Measurements from ENCODE around the gene PGS1. TPM values are rescaled to one million over a fixed set of nuclear protein-coding genes. Genes with fewer than 3 reads are reported as not detected.
A peak's percentile ranks its signal among the peaks of the same experiment; 100 is the strongest.

Gene PGS1
- total RNA-seq, 1 donor from 2014 or later: 25.8 TPM

DNA sequence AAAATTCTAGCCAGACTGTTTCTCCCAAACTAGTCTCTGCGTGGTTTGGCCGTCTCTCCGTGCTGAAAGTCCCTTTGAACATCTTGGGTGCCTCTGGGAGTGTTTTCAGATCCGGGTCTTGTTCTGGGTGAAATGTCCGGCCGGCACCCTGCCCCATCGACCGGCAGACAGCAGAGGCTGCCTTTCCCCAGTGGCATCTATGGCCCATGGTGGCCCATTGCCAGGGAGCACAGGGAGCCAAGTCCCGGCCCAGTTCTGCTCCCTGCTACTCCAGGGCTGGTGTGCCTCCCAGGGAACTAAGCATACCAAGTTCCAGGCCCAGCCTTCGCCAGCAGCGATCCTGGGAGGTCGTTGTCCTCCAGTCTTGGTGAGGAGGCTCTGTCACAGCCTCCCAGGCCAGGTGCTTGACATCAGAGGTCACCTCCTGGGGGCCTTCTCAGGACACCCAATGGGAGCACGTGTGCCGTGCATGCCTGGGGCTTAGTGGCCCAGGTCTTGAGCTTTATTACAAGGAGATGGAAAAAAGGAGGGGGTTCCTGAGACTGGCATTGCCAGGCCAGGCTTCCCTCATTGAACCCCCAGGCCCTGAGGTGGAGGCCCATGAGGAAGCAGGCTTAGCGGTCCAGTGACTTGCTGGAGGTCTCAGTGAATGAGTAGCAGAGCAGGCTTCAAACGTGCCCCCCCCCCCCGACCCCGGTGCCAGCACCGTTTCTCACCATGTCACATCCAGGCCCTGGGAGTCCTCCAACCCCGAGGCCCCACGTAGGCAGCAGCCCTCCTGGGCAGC lies 54.0 kb downstream of the PGS1 start:
- no peaks in the 10 kb centered on the region for H3K36me3 ChIP-seq (ENCODE audit: control insufficient read depth, insufficient read depth, low read length)
- FAIRE-seq (no peak), DNase-seq (ENCODE audit: low read depth) (no peak)
- no peak overlapping the region for H3K4me3 ChIP-seq (ENCODE audit: low read depth, low read length)
- TF ChIP-seq, protein P1, sequence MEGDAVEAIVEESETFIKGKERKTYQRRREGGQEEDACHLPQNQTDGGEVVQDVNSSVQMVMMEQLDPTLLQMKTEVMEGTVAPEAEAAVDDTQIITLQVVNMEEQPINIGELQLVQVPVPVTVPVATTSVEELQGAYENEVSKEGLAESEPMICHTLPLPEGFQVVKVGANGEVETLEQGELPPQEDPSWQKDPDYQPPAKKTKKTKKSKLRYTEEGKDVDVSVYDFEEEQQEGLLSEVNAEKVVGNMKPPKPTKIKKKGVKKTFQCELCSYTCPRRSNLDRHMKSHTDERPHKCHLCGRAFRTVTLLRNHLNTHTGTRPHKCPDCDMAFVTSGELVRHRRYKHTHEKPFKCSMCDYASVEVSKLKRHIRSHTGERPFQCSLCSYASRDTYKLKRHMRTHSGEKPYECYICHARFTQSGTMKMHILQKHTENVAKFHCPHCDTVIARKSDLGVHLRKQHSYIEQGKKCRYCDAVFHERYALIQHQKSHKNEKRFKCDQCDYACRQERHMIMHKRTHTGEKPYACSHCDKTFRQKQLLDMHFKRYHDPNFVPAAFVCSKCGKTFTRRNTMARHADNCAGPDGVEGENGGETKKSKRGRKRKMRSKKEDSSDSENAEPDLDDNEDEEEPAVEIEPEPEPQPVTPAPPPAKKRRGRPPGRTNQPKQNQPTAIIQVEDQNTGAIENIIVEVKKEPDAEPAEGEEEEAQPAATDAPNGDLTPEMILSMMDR (IDR thresholded peaks at IDR 0.05; ENCODE audit: insufficient read depth, low read length, severe bottlenecking): no peak
- H3K27me3 ChIP-seq (ENCODE audit: control insufficient read depth, insufficient read depth, low read length): peaks cover under 1% of the 10 kb centered on the region

DNA sequence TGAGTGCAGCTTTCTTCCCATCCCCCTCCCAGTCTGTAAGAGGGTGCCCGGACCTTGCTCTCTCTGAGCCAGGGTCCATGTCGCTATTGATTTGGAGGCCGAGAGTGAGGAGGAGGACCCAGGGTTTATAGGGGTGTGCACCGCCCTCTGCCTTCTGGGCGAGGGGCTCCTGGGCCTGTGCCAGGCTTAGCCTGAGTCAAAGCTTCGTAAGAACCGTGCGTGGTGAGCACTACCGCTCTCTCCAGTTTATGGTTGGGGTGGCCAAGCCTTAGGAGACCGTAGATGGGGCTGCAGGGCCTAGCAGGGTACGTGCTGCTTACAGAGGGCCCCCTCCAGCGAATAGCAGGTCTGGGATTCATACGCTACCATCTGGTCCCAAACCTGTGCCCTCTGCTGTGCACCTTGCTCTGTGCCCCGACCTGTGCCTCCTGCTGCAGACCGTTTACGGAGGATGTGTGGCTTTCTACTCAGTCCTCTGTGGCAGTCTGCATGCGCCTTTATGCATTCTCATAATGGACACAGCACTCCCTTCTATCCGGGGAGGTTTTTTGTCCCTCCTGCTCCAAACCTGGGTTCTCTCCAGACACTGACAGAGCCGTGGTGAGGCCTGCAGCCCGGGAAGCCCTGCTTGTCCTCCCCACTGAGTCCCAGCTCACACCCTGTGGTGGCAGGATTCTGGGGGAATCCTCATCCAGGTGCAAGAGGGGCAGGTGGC lies 54.7 kb downstream of the PGS1 start:
- FAIRE-seq: no peak
- TF ChIP-seq, protein P1 (IDR thresholded peaks at IDR 0.05; ENCODE audit: insufficient read depth, low read length, severe bottlenecking): no peak
- H3K36me3 ChIP-seq (ENCODE audit: control insufficient read depth, insufficient read depth, low read length): no peaks in the 10 kb centered on the region

DNA sequence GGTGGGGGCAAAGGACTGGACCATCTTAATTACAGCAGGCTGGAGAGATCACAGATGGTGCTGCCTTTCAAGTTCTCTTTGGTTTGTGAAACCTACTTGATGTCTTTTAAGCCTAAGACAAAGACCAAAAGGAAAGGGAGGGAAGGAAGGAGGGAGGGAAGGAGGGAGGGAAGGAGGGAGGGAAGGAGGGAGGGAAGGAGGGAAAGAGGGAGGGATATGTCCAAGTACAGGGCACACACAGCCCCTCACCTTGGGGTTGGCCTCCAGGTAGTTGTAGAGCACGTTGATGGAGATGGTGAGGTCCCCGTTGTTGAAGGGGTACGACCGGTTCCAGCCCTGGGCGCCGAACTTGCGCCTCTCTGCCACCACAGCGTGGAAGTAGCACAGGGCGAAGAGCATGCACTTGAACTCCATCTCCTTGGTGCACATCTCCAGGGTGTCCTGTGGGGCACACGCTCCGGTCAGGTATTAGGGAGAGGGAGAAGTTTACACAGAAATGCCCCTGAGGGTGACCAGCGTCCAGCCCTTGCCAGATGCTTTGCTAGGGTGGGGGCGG lies 55.4 kb downstream of the PGS1 start:
- H3K27me3 ChIP-seq (ENCODE audit: control insufficient read depth, insufficient read depth, low read length): peaks cover 1% of the 10 kb centered on the region
- TF ChIP-seq, protein P1 (IDR thresholded peaks at IDR 0.05; ENCODE audit: insufficient read depth, low read length, severe bottlenecking): no peak
- FAIRE-seq (no peak), DNase-seq (ENCODE audit: low read depth) (no peak)
- no peaks in the 10 kb centered on the region for H3K36me3 ChIP-seq (ENCODE audit: control insufficient read depth, insufficient read depth, low read length)
- H3K4me3 ChIP-seq (ENCODE audit: low read depth, low read length): no peak overlapping the region

More for the DNA sequence above, 54.7 kb downstream of the PGS1 start:
- Histone ChIP-seq H3K4me3 (ENCODE audit: low read depth, low read length) (no peak overlapping the region), H3K27me3 (ENCODE audit: control insufficient read depth, insufficient read depth, low read length) (peaks cover 1% of the 10 kb centered on the region)
- DNase-seq (ENCODE audit: low read depth): no peak

DNA sequence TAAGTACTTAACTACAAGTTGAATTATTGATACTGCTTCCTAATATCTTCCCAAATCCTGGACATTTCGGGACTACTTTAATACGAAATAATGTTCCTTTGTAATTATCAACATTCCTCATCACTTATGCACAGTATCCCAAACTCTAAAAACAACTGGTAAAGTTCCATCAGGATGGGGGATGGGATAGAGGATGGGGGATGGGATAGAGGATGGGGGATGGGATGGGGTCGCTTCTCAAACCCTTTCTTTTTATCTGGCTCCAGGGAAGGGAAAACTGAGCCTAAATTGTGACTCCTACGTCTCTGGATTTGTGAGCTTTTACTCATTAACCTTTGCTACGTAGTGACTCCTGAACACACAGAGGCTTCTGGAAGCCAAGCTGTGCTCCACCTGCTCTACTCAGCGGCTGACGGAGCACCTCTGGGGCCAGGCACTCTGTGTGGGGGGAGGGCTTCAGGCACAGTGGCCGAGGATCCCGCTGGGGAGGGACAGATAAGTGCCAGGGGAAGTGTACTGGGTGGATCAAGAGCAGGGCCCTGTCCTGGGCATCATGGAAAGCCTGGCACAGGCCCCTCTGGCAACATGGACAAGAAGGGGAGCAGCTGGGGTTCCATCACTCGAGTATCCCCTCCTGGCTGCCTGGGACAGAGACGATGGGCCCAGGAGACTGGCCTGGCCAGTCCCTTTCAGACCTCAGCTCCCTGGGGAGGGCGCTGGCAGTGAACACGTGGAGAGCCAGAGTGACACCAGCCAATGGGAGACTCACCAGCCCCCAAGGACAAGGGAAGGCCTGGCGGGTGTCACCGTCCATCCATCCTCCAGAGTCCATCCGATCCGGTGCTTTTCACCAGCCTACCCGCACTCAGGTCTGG lies 56.2 kb downstream of the PGS1 start:
- TF ChIP-seq, protein P1 (IDR thresholded peaks at IDR 0.05; ENCODE audit: insufficient read depth, low read length, severe bottlenecking): no peak
- Histone ChIP-seq H3K36me3 (ENCODE audit: control insufficient read depth, insufficient read depth, low read length) (no peaks in the 10 kb centered on the region), H3K27me3 (ENCODE audit: control insufficient read depth, insufficient read depth, low read length) (peaks cover 1% of the 10 kb centered on the region), H3K4me3 (ENCODE audit: low read depth, low read length) (no peak overlapping the region)
- DNase-seq (ENCODE audit: low read depth) (no peak), FAIRE-seq (no peak)

DNA sequence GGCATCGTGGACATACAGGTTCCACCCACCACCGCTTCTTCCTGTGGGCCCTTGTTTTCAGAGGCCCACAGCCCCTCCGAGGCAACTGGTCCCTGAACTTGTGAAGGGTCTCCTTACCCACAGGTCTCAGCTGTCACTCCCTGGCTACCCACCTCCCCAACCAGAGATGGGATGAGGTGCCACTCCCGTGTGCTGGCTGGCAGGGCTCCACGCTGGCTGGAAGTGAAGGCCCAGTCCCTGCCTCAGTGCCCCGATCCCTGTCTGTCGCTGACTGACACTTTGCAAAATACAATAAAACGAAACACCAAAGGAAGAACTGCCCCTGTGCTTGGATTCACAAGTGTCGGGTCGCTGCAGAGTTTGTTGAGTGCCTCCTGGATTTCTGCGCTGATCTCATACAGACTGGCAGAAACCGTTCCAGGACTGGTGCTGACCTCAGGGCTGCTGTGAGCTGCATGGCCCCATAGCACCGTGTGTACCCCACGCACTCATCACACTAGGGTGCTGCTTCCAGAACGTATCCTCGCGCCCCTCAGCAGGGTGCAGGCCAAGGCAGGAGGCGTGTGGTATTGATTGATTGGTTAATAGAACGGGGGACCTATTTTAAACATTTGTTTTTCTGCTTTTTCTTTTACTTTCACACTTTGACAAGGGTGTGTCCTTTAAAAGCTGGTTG lies 57.0 kb downstream of the PGS1 start:
- FAIRE-seq (peak; percentile 66), DNase-seq (ENCODE audit: low read depth) (no peak)
- no peak overlapping the region for H3K4me3 ChIP-seq (ENCODE audit: low read depth, low read length)
- H3K27me3 ChIP-seq (ENCODE audit: control insufficient read depth, insufficient read depth, low read length): peaks cover 1% of the 10 kb centered on the region
- TF ChIP-seq, protein P1 (IDR thresholded peaks at IDR 0.05; ENCODE audit: insufficient read depth, low read length, severe bottlenecking): no peak
- no peaks in the 10 kb centered on the region for H3K36me3 ChIP-seq (ENCODE audit: control insufficient read depth, insufficient read depth, low read length)
